K562 (cell line): Measurements from ENCODE around the gene BCL10. TPM values are rescaled to one million over a fixed set of nuclear protein-coding genes. Genes with fewer than 3 reads are reported as not detected.
A peak's percentile ranks its signal among the peaks of the same experiment; 100 is the strongest.

Experiments used
- BCOR ChIP-seq: fragments of 450-650 bp; IDR thresholded peaks from 2 replicates; pipeline ENCODE4 v1.6.1; 2016
- CTBP1 ChIP-seq: fragments of 450-650 bp; IDR thresholded peaks from 2 replicates; pipeline ENCODE4 v1.6.1; 2016; ENCODE audit warnings: borderline replicate concordance
- CTCF ChIP-seq, 3 experiments: IDR thresholded peaks in 2 of 3; conservative IDR thresholded peaks in 1 of 3; 2 replicates each; pipeline ENCODE4 v1.5.1; 2011 to 2012; ENCODE audit warnings: low read length in 3 of 3, mild to moderate bottlenecking in 3 of 3, control low read depth in 2 of 3, improper control_type of control experiment in 1 of 3, inconsistent platforms in 1 of 3, low read depth in 1 of 3, mixed read lengths in 1 of 3, moderate library complexity in 1 of 3; ENCODE audit not compliant: insufficient read depth in 2 of 3
- EGR1 ChIP-seq: fragments of 450-650 bp; conservative IDR thresholded peaks from 2 replicates; pipeline ENCODE4 v1.6.1; 2017; ENCODE audit warnings: mild to moderate bottlenecking
- ELK3 ChIP-seq: fragments of 450-650 bp; formaldehyde crosslinking; IDR thresholded peaks from 2 replicates; pipeline ENCODE4 v1.4.0; 2020; ENCODE audit warnings: mild to moderate bottlenecking
- ETV5 ChIP-seq: sonication (generic); formaldehyde crosslinking; IDR thresholded peaks from 2 replicates; pipeline ENCODE4 v1.4.0; 2020; ENCODE audit warnings: low read depth, mild to moderate bottlenecking, missing genetic modification reagents
- EWSR1 ChIP-seq: fragments of 450-650 bp; IDR thresholded peaks from 2 replicates; pipeline ENCODE4 v1.6.1; 2018; ENCODE audit warnings: borderline replicate concordance, mild to moderate bottlenecking, low read depth, moderate library complexity; ENCODE audit not compliant: partially characterized antibody
- HDGF ChIP-seq: fragments of 450-650 bp; IDR thresholded peaks from 2 replicates; pipeline ENCODE4 v1.6.1; 2016
- ILF3 ChIP-seq: fragments of 450-650 bp; IDR thresholded peaks from 2 replicates; pipeline ENCODE4 v1.6.1; 2018; ENCODE audit warnings: antibody characterized with exemption, mild to moderate bottlenecking, moderate library complexity, borderline replicate concordance
- KAT2B ChIP-seq: IDR thresholded peaks from one replicate; pipeline ENCODE4 v1.6.1; 2012; ENCODE audit warnings: low read depth, mild to moderate bottlenecking, control low read depth, inconsistent platforms, low read length, moderate library complexity
- MAFG ChIP-seq: fragments of 450-650 bp; conservative IDR thresholded peaks from 2 replicates; pipeline ENCODE4 v1.6.1; 2016; ENCODE audit warnings: missing genetic modification characterization, missing compliant biosample characterization
- MEF2A ChIP-seq: IDR thresholded peaks from 2 replicates; pipeline ENCODE4 v1.6.1; 2011; ENCODE audit warnings: low read depth, mild to moderate bottlenecking, low read length, moderate library complexity; ENCODE audit not compliant: control insufficient read depth
- NEUROD1 ChIP-seq: fragments of 150-350 bp; IDR thresholded peaks from 2 replicates; pipeline ENCODE4 v1.6.1; 2014; ENCODE audit warnings: borderline replicate concordance, low read length, low read depth; ENCODE audit not compliant: partially characterized antibody
- NR3C1 ChIP-seq: sonication (generic); formaldehyde crosslinking; IDR thresholded peaks from 2 replicates; pipeline ENCODE4 v1.8.1; 2022; ENCODE audit warnings: missing genetic modification reagents
- PCBP2 ChIP-seq: fragments of 200-400 bp; formaldehyde crosslinking; IDR thresholded peaks from 2 replicates; pipeline ENCODE4 v1.6.1; 2018; ENCODE audit warnings: low read length, low read depth, mild to moderate bottlenecking, moderate library complexity; ENCODE audit not compliant: poor library complexity, severe bottlenecking
- PHF21A ChIP-seq: fragments of 450-650 bp; IDR thresholded peaks from 2 replicates; pipeline ENCODE4 v1.6.1; 2017; ENCODE audit warnings: low read depth, borderline replicate concordance
- PTTG1 ChIP-seq: fragments of 450-650 bp; IDR thresholded peaks from 2 replicates; pipeline ENCODE4 v1.6.1; 2016; ENCODE audit warnings: low read depth, mild to moderate bottlenecking, missing genetic modification characterization, missing compliant biosample characterization
- TBP ChIP-seq: optimal IDR thresholded peaks from 2 replicates; pipeline ENCODE3; 2011; ENCODE audit warnings: low read depth, low read length, improper control_type of control experiment
- ZKSCAN8 ChIP-seq: fragments of 200-800 bp; sonication (Bioruptor generic); IDR thresholded peaks from 2 replicates; pipeline ENCODE4 v1.6.1; 2016; ENCODE audit warnings: missing genetic modification characterization, missing compliant biosample characterization
- ZNF311 ChIP-seq: fragments of 250-450 bp; sonication (Bioruptor Pico); IDR thresholded peaks from 2 replicates; pipeline ENCODE4 v1.4.0; 2020; ENCODE audit warnings: mild to moderate bottlenecking, moderate library complexity
- ZNF561 ChIP-seq: fragments of 450-650 bp; formaldehyde crosslinking; conservative IDR thresholded peaks from 2 replicates; pipeline ENCODE4 v1.4.0; 2020; ENCODE audit warnings: mild to moderate bottlenecking, moderate library complexity
- polyA plus RNA-seq, 8 experiments: library from polyadenylated mRNA; depleted of rRNA in 4 of 8; stranded (reverse) in 5 of 8; unstranded in 3 of 8; fragments of >200 nt; fragmentation: Nextera tagmentation in 2 of 8; fragmentation: Illumina TruSeq in 1 of 8; extraction: Ambion mirVana in 2 of 8; extraction: Trizol in 1 of 8; gene quantifications; 2 replicates each; pipeline versions ENCODE4 v1.2.1 to v1.2.3, GENCODE V29; 2011 to 2014; ENCODE audit warnings: inconsistent platforms in 1 of 8, missing spikeins in 1 of 8
- total RNA-seq, 7 experiments: library from RNA; depleted of rRNA in 6 of 7; stranded (reverse); fragments of >200 nt in 6 of 7; fragmentation: Illumina TruSeq in 2 of 7; extraction: Trizol in 2 of 7; gene quantifications; 2 replicates each; pipeline versions ENCODE4 v1.2.1 to v1.2.3, GENCODE V29; 2011 to 2021; ENCODE audit warnings: low replicate concordance in 1 of 7
- TF ChIP-seq, protein P1 (sequence below): fragments of 250-450 bp; sonication (Bioruptor Pico); IDR thresholded peaks from 2 replicates; pipeline ENCODE4 v1.8.0; 2021; ENCODE audit warnings: borderline replicate concordance, mild to moderate bottlenecking, moderate library complexity; ENCODE audit not compliant: poor library complexity, severe bottlenecking
- TF ChIP-seq, protein P2 (sequence below): sonication (generic); formaldehyde crosslinking; IDR thresholded peaks from 2 replicates; pipeline ENCODE4 v1.8.1; 2022; ENCODE audit warnings: missing genetic modification reagents
- TF ChIP-seq, protein P3 (sequence below): sonication (generic); formaldehyde crosslinking; IDR thresholded peaks from 2 replicates; pipeline ENCODE4 v1.8.0; 2023; ENCODE audit warnings: mild to moderate bottlenecking, missing genetic modification reagents

Gene BCL10
- total and polyA plus RNA-seq, 9 of the 15 experiments (the other 6 are each of a cell fraction or from before 2014, with no cell fraction given) = 8.0 to 19.4 (median 12.3) TPM

DNA sequence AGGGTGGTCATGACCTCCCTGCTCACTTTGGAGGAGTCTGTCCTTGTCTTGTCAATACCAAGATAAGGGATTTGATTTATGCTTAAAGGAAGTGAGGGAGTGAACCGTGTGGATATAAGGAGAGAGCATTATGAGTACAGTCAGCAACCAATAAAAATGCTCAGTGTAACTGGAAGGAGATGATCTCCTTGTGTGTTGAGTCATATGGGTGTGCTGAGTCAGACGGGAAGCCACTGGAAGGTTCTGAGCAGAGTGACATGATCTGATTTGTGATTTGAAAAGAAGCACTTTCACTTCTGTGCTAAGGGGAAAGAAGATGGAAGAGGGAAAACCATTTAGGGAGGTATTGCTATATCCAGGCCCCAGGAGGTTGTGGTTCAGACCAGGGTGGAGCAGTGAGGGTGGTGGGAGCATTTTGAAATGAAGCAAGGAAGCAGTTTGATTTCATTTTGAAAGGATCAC, 2.5 kb upstream of the BCL10 start (continued):
- TF ChIP-seq MAFG (peak; percentile 94), ETV5 (peak; percentile 76), HDGF (no peak), CTBP1 (peak; percentile 61), BCOR (no peak), CTCF (IDR thresholded peaks at IDR 0.05 in 2 of 3, conservative IDR thresholded peaks at IDR 0.05 in 1 of 3; ENCODE audit: insufficient read depth in 2 of 3, low read depth in 1 of 3, low read length in 3 of 3) (no peak), NEUROD1 (no peak), NR3C1 (CRISPR knock-in tag) (no peak), TBP (no peak), PHF21A (peak; percentile 96; the same call in 1 of the 2 replicates), MEF2A (no peak), PTTG1 (no peak), EWSR1 (no peak), ZNF561 (no peak), EGR1 (no peak), ZKSCAN8 (CRISPR knock-in tag) (no peak), ILF3 (no peak), KAT2B (no peak), PCBP2 (no peak), ELK3 (no peak), ZNF311 (CRISPR knock-in tag) (no peak)
- TF ChIP-seq, protein P1, sequence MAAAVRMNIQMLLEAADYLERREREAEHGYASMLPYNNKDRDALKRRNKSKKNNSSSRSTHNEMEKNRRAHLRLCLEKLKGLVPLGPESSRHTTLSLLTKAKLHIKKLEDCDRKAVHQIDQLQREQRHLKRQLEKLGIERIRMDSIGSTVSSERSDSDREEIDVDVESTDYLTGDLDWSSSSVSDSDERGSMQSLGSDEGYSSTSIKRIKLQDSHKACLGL (CRISPR knock-in tag) = no peak
- TF ChIP-seq, protein P2, sequence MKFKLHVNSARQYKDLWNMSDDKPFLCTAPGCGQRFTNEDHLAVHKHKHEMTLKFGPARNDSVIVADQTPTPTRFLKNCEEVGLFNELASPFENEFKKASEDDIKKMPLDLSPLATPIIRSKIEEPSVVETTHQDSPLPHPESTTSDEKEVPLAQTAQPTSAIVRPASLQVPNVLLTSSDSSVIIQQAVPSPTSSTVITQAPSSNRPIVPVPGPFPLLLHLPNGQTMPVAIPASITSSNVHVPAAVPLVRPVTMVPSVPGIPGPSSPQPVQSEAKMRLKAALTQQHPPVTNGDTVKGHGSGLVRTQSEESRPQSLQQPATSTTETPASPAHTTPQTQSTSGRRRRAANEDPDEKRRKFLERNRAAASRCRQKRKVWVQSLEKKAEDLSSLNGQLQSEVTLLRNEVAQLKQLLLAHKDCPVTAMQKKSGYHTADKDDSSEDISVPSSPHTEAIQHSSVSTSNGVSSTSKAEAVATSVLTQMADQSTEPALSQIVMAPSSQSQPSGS (CRISPR knock-in tag) = no peak
- TF ChIP-seq, protein P3, sequence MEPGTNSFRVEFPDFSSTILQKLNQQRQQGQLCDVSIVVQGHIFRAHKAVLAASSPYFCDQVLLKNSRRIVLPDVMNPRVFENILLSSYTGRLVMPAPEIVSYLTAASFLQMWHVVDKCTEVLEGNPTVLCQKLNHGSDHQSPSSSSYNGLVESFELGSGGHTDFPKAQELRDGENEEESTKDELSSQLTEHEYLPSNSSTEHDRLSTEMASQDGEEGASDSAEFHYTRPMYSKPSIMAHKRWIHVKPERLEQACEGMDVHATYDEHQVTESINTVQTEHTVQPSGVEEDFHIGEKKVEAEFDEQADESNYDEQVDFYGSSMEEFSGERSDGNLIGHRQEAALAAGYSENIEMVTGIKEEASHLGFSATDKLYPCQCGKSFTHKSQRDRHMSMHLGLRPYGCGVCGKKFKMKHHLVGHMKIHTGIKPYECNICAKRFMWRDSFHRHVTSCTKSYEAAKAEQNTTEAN (CRISPR knock-in tag) = no peak
